Measurements from ENCODE around the gene FBXL20.

- no peak for TF ChIP-seq HDAC2 (IDR thresholded peaks at IDR 0.05; ENCODE audit: borderline replicate concordance in 1 of 2, low read depth in 2 of 2, low read length in 2 of 2)
- no peak for TF ChIP-seq ATF3 (IDR thresholded peaks at IDR 0.05; ENCODE audit: insufficient read depth, low read depth, low read length)
- TF ChIP-seq CTCF (IDR thresholded peaks at IDR 0.05; ENCODE audit: control extremely low read depth in 1 of 3, insufficient read depth in 1 of 3, low read depth in 1 of 3, low read length in 3 of 3): no peak
- TF ChIP-seq BCL11A (IDR thresholded peaks at IDR 0.05; ENCODE audit: low read depth in 2 of 2, low read length in 2 of 2): no peak
- no peak for TF ChIP-seq POLR2A (IDR thresholded peaks at IDR 0.05; ENCODE audit: control extremely low read depth in 1 of 2, low read depth in 2 of 2, low read length in 2 of 2)
- TF ChIP-seq CBX8 (IDR thresholded peaks at IDR 0.05; ENCODE audit: borderline replicate concordance, low read depth, low read length): no peak
- no peak for TF ChIP-seq ZNF274 (IDR thresholded peaks at IDR 0.05; ENCODE audit: borderline replicate concordance, extremely low read depth, low read length)
- TF ChIP-seq CHD1 (IDR thresholded peaks at IDR 0.05; ENCODE audit: low read depth, low read length): no peak
- no peak for TF ChIP-seq TAF1 (IDR thresholded peaks at IDR 0.05; ENCODE audit: low read depth, low read length)
- no peak for TF ChIP-seq CEBPB (IDR thresholded peaks at IDR 0.05; ENCODE audit: low read depth, low read length)
These were observed 21.3 kb downstream of the FBXL20 start for GRCh38 chr17:39380144-39380543.

All from H1 (cell line).